Prostate gland (tissue), 2 donors: ENCODE measurements around the gene RGS14.
"Not testable (repeated sequence)": the region's sequence is repeated elsewhere in the genome, so short reads cannot be mapped to it uniquely, and the experiment has no call there.

Experiments used
- POLR2A ChIP-seq: fragments of 450-650 bp; IDR thresholded peaks from one replicate; pipeline ENCODE4 v1.6.1; 2016; ENCODE audit warnings: antibody characterized with exemption, mild to moderate bottlenecking
- POLR2AphosphoS5 ChIP-seq: sonication (generic); formaldehyde crosslinking; IDR thresholded peaks from one replicate; pipeline ENCODE4 v1.6.1; 2017; ENCODE audit warnings: antibody characterized with exemption
- TF ChIP-seq, protein P1 (sequence below), 4 experiments: fragments of 200-600 bp in 2 of 4; fragments of 450-650 bp in 2 of 4; sonication (generic) in 2 of 4; IDR thresholded peaks; 1 replicate in 3 of 4; 2 replicates in 1 of 4; pipeline ENCODE4 v1.5.1; 2016 to 2019; ENCODE audit warnings: antibody characterized with exemption in 4 of 4, mild to moderate bottlenecking in 2 of 4, moderate library complexity in 2 of 4

- not testable (repeated sequence) for TF ChIP-seq POLR2A, POLR2AphosphoS5
- TF ChIP-seq, protein P1, sequence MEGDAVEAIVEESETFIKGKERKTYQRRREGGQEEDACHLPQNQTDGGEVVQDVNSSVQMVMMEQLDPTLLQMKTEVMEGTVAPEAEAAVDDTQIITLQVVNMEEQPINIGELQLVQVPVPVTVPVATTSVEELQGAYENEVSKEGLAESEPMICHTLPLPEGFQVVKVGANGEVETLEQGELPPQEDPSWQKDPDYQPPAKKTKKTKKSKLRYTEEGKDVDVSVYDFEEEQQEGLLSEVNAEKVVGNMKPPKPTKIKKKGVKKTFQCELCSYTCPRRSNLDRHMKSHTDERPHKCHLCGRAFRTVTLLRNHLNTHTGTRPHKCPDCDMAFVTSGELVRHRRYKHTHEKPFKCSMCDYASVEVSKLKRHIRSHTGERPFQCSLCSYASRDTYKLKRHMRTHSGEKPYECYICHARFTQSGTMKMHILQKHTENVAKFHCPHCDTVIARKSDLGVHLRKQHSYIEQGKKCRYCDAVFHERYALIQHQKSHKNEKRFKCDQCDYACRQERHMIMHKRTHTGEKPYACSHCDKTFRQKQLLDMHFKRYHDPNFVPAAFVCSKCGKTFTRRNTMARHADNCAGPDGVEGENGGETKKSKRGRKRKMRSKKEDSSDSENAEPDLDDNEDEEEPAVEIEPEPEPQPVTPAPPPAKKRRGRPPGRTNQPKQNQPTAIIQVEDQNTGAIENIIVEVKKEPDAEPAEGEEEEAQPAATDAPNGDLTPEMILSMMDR (IDR thresholded peaks at IDR 0.05): not testable (repeated sequence)
These were observed 3.0 kb downstream of the RGS14 start for GRCh38 chr5:177360740-177361139.
